Astrocyte (in vitro differentiated cells and primary cell): ENCODE data around the gene TMEM106A.

Experiments
- EZH2 ChIP-seq: IDR thresholded peaks from 2 replicates; pipeline ENCODE4 v1.6.1; 2012; ENCODE audit warnings: mild to moderate bottlenecking, low read length, inconsistent platforms; ENCODE audit not compliant: insufficient read depth
- TF ChIP-seq, protein P1 (sequence below): IDR thresholded peaks from 2 replicates; pipeline ENCODE4 v1.5.1; 2011; ENCODE audit warnings: low read depth, mild to moderate bottlenecking, inconsistent platforms, low read length, moderate library complexity; ENCODE audit not compliant: insufficient read depth

DNA sequence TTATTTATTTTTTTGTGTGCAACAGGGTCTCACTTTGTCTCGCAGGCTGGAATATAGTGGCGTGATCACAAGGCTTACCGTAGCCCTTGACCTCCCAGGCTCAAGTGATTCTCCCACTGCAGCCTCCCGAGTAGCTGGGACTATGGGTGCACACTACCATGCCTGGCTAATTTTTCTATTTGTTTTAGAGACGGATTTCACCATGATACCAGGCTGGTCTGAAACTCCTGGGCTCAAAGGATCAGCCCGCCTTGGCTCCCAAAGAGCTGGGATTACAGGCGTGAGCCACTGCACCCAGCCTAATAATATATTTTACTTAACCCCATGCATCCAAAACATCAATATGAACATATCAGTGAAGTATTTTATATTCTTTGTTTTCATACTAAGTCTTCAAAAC, 14.7 kb downstream of the TMEM106A start:
- no peak for TF ChIP-seq EZH2
- TF ChIP-seq, protein P1, sequence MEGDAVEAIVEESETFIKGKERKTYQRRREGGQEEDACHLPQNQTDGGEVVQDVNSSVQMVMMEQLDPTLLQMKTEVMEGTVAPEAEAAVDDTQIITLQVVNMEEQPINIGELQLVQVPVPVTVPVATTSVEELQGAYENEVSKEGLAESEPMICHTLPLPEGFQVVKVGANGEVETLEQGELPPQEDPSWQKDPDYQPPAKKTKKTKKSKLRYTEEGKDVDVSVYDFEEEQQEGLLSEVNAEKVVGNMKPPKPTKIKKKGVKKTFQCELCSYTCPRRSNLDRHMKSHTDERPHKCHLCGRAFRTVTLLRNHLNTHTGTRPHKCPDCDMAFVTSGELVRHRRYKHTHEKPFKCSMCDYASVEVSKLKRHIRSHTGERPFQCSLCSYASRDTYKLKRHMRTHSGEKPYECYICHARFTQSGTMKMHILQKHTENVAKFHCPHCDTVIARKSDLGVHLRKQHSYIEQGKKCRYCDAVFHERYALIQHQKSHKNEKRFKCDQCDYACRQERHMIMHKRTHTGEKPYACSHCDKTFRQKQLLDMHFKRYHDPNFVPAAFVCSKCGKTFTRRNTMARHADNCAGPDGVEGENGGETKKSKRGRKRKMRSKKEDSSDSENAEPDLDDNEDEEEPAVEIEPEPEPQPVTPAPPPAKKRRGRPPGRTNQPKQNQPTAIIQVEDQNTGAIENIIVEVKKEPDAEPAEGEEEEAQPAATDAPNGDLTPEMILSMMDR, result no peak
